ENCODE results near the gene TBPL2. TPM values are rescaled to one million over a fixed set of nuclear protein-coding genes. Genes with fewer than 3 reads are reported as not detected.
A peak's percentile ranks its signal among the peaks of the same experiment; 100 is the strongest.
"Not testable (repeated sequence)": the region's sequence is repeated elsewhere in the genome, so short reads cannot be mapped to it uniquely, and the experiment has no call there.

TBPL2 gene
- total RNA-seq, 1 experiment from 2014 or later: not detected

- Histone ChIP-seq H3K27ac (no peak overlapping the region), H3K9me3 (replicated peaks) (no peaks in the 10 kb centered on the region), H3K4me3 (no peak overlapping the region), H3K36me3 (no peaks in the 10 kb centered on the region), H3K27me3 (no peaks in the 10 kb centered on the region), H3K4me1 (peaks cover 5% of the 10 kb centered on the region; the same call in 1 of the 2 replicates)
- no peak for DNase-seq
These were observed 38.7 kb downstream of the TBPL2 start for GRCh38 chr14:55401751-55402150.

- H3K9me3 ChIP-seq (replicated peaks): no peaks in the 10 kb centered on the region
- DNase-seq: no peak
- H3K27ac ChIP-seq: no peak overlapping the region
- H3K4me1 ChIP-seq: peaks cover 5% of the 10 kb centered on the region; the same call in 1 of the 2 replicates
- H3K36me3 ChIP-seq: no peaks in the 10 kb centered on the region
- H3K4me3 ChIP-seq: no peak overlapping the region
- no peaks in the 10 kb centered on the region for H3K27me3 ChIP-seq
These were observed 40.6 kb downstream of the TBPL2 start for GRCh38 chr14:55399852-55400251.

GRCh38 chr14:55399183-55399582 is 41.2 kb downstream of the TBPL2 start:
- no peak overlapping the region for H3K4me3 ChIP-seq
- no peaks in the 10 kb centered on the region for H3K27me3 ChIP-seq
- H3K9me3 ChIP-seq (replicated peaks): no peaks in the 10 kb centered on the region
- H3K36me3 ChIP-seq: no peaks in the 10 kb centered on the region
- H3K4me1 ChIP-seq: peaks cover 1% of the 10 kb centered on the region; the same call in 1 of the 2 replicates
- no peak overlapping the region for H3K27ac ChIP-seq
- DNase-seq: no peak

GRCh38 chr14:55398679-55399078 is 41.7 kb downstream of the TBPL2 start:
- Histone ChIP-seq H3K36me3 (no peaks in the 10 kb centered on the region), H3K27me3 (no peaks in the 10 kb centered on the region), H3K4me3 (no peak overlapping the region), H3K4me1 (no peaks in the 10 kb centered on the region), H3K27ac (no peak overlapping the region), H3K9me3 (replicated peaks) (no peaks in the 10 kb centered on the region)
- DNase-seq: peak; percentile 17 to 39

GRCh38 chr14:55389330-55389729 is 51.1 kb downstream of the TBPL2 start:
- no peaks in the 10 kb centered on the region for H3K9me3 ChIP-seq (replicated peaks)
- H3K4me1 ChIP-seq: no peaks in the 10 kb centered on the region
- DNase-seq: no peak
- no peaks in the 10 kb centered on the region for H3K27me3 ChIP-seq
- H3K4me3 ChIP-seq: no peak overlapping the region
- H3K27ac ChIP-seq: no peak overlapping the region
- peaks cover 3% of the 10 kb centered on the region; the same call in 1 of the 2 replicates for H3K36me3 ChIP-seq

GRCh38 chr14:55388160-55388559 is 52.3 kb downstream of the TBPL2 start:
- DNase-seq: no peak
- Histone ChIP-seq H3K4me3 (no peak overlapping the region), H3K9me3 (replicated peaks) (no peaks in the 10 kb centered on the region), H3K4me1 (peaks cover 2% of the 10 kb centered on the region; the same call in 1 of the 2 replicates), H3K27ac (no peak overlapping the region), H3K36me3 (peaks cover 3% of the 10 kb centered on the region; the same call in 1 of the 2 replicates), H3K27me3 (no peaks in the 10 kb centered on the region)

GRCh38 chr14:55387121-55387520 is 53.3 kb downstream of the TBPL2 start:
- peaks cover 9% of the 10 kb centered on the region; the same call in 1 of the 2 replicates for H3K4me1 ChIP-seq
- H3K36me3 ChIP-seq: peaks cover 5% of the 10 kb centered on the region; the same call in 1 of the 2 replicates
- H3K9me3 ChIP-seq (replicated peaks): 0 out of 2 replicates have a peak, but pooled peaks cover 3% of the 10 kb centered on the region
- no peaks in the 10 kb centered on the region for H3K27me3 ChIP-seq
- no peak for DNase-seq
- no peak overlapping the region for H3K4me3 ChIP-seq
- H3K27ac ChIP-seq: no peak overlapping the region

- peak in 1 of 2 experiments; percentile 20 for DNase-seq
- Histone ChIP-seq H3K36me3 (peaks cover 5% of the 10 kb centered on the region; the same call in 1 of the 2 replicates), H3K27ac (no peak overlapping the region), H3K27me3 (no peaks in the 10 kb centered on the region), H3K4me1 (peaks cover 9% of the 10 kb centered on the region; the same call in 1 of the 2 replicates), H3K4me3 (no peak overlapping the region), H3K9me3 (replicated peaks) (0 out of 2 replicates have a peak, but pooled peaks cover 3% of the 10 kb centered on the region)
These were observed 54.2 kb downstream of the TBPL2 start for GRCh38 chr14:55386037-55386808.

GRCh38 chr14:55384536-55384935 is 55.9 kb downstream of the TBPL2 start:
- Histone ChIP-seq H3K27me3 (no peaks in the 10 kb centered on the region), H3K27ac (no peak overlapping the region), H3K4me3 (no peak overlapping the region), H3K4me1 (peaks cover 9% of the 10 kb centered on the region; the same call in 1 of the 2 replicates), H3K36me3 (peaks cover 9% of the 10 kb centered on the region; the same call in 1 of the 2 replicates), H3K9me3 (replicated peaks) (0 out of 2 replicates have a peak, but pooled peaks cover 3% of the 10 kb centered on the region)
- DNase-seq: no peak

- Histone ChIP-seq H3K9me3 (replicated peaks) (0 out of 2 replicates have a peak, but pooled peaks cover 3% of the 10 kb centered on the region), H3K4me3 (no peak overlapping the region), H3K27me3 (no peaks in the 10 kb centered on the region), H3K36me3 (peaks cover 9% of the 10 kb centered on the region; the same call in 1 of the 2 replicates), H3K27ac (peak overlapping the region; percentile 53; the same call in 1 of the 2 replicates), H3K4me1 (peaks cover 9% of the 10 kb centered on the region; the same call in 1 of the 2 replicates)
- no peak for DNase-seq
These were observed 56.8 kb downstream of the TBPL2 start for GRCh38 chr14:55383541-55384140.

- H3K27ac ChIP-seq: peak overlapping the region; percentile 53
- not testable (repeated sequence) for DNase-seq; H3K36me3 ChIP-seq; H3K27me3 ChIP-seq; H3K4me3 ChIP-seq; H3K9me3 ChIP-seq (replicated peaks); H3K4me1 ChIP-seq
These were observed 57.4 kb downstream of the TBPL2 start for GRCh38 chr14:55383056-55383466.

GRCh38 chr14:55382483-55382882 is 57.9 kb downstream of the TBPL2 start:
- peaks cover 6% of the 10 kb centered on the region; the same call in 1 of the 2 replicates for H3K36me3 ChIP-seq
- H3K4me3 ChIP-seq: no peak overlapping the region
- no peaks in the 10 kb centered on the region for H3K27me3 ChIP-seq
- H3K9me3 ChIP-seq (replicated peaks): 0 out of 2 replicates have a peak, but pooled peaks cover 3% of the 10 kb centered on the region
- peak overlapping the region; percentile 53 for H3K27ac ChIP-seq
- DNase-seq: peak; percentile 5 to 19
- H3K4me1 ChIP-seq: peaks cover 9% of the 10 kb centered on the region; the same call in 1 of the 2 replicates

GRCh38 chr14:55381561-55381960 is 58.9 kb downstream of the TBPL2 start:
- no peaks in the 10 kb centered on the region for H3K27me3 ChIP-seq
- no peak for DNase-seq
- peaks cover 6% of the 10 kb centered on the region; the same call in 1 of the 2 replicates for H3K36me3 ChIP-seq
- no peak overlapping the region for H3K27ac ChIP-seq
- H3K4me1 ChIP-seq: peaks cover 9% of the 10 kb centered on the region; the same call in 1 of the 2 replicates
- 0 out of 2 replicates have a peak, but pooled peaks cover 3% of the 10 kb centered on the region for H3K9me3 ChIP-seq (replicated peaks)
- no peak overlapping the region for H3K4me3 ChIP-seq

- Histone ChIP-seq H3K9me3 (replicated peaks) (0 out of 2 replicates have a peak, but pooled peaks cover 3% of the 10 kb centered on the region), H3K27ac (no peak overlapping the region), H3K36me3 (peaks cover 6% of the 10 kb centered on the region; the same call in 1 of the 2 replicates), H3K27me3 (no peaks in the 10 kb centered on the region), H3K4me3 (no peak overlapping the region), H3K4me1 (peaks cover 9% of the 10 kb centered on the region; the same call in 1 of the 2 replicates)
- DNase-seq: no peak
These were observed 59.4 kb downstream of the TBPL2 start for GRCh38 chr14:55381040-55381439.

GRCh38 chr14:55377236-55377635 is 63.2 kb downstream of the TBPL2 start:
- no peaks in the 10 kb centered on the region for H3K27me3 ChIP-seq
- DNase-seq: no peak
- no peak overlapping the region for H3K27ac ChIP-seq

More at GRCh38 chr14:55377236-55377635, 63.2 kb downstream of the TBPL2 start:
- H3K9me3 ChIP-seq (replicated peaks): no peaks in the 10 kb centered on the region
- peaks cover 7% of the 10 kb centered on the region; the same call in 1 of the 2 replicates for H3K36me3 ChIP-seq
- H3K4me3 ChIP-seq: no peak overlapping the region
- H3K4me1 ChIP-seq: no peaks in the 10 kb centered on the region

Data from SJCRH30 (cell line).